H1 (cell line): Measurements from ENCODE around the gene WDR37. TPM values are rescaled to one million over a fixed set of nuclear protein-coding genes. Genes with fewer than 3 reads are reported as not detected.

Experiments
- CHD7 ChIP-seq: fragments of 300-600 bp; sonication (generic); IDR thresholded peaks from 2 replicates; pipeline ENCODE4 v1.7.1; 2012; ENCODE audit warnings: low read length, moderate library complexity, mild to moderate bottlenecking, inconsistent platforms; ENCODE audit not compliant: insufficient replicate concordance
- CTCF ChIP-seq, 3 experiments: IDR thresholded peaks; 1 replicate in 2 of 3; 2 replicates in 1 of 3; pipeline versions ENCODE4 v1.5.1 to v1.6.1; 2011; ENCODE audit warnings: low read length in 3 of 3, mild to moderate bottlenecking in 3 of 3, inconsistent platforms in 2 of 3, low read depth in 1 of 3, moderate library complexity in 1 of 3; ENCODE audit not compliant: insufficient read depth in 1 of 3; ENCODE audit errors: control extremely low read depth in 1 of 3
- EGR1 ChIP-seq: IDR thresholded peaks from 2 replicates; pipeline ENCODE4 v1.6.1; 2011; ENCODE audit warnings: low read depth, low read length, borderline replicate concordance
- EP300 ChIP-seq, 2 experiments: IDR thresholded peaks; 1 replicate in 1 of 2; 2 replicates in 1 of 2; pipeline ENCODE4 v1.6.1; 2011 to 2012; ENCODE audit warnings: low read depth in 2 of 2, low read length in 2 of 2, mild to moderate bottlenecking in 2 of 2, borderline replicate concordance in 1 of 2, inconsistent platforms in 1 of 2, moderate library complexity in 1 of 2
- NRF1 ChIP-seq: IDR thresholded peaks from 2 replicates; pipeline ENCODE4 v1.6.1; 2011; ENCODE audit warnings: mild to moderate bottlenecking, low read depth, low read length, improper control_type of control experiment
- ZNF274 ChIP-seq: IDR thresholded peaks from 2 replicates; pipeline ENCODE4 v1.7.0; 2012; ENCODE audit warnings: low read length, borderline replicate concordance; ENCODE audit errors: extremely low read depth
- polyA plus RNA-seq, 7 experiments: library from polyadenylated mRNA; depleted of rRNA in 3 of 7; stranded (reverse) in 5 of 7; unstranded in 2 of 7; fragments of >200 nt in 5 of 7; fragments of 200-250 nt in 2 of 7; gene quantifications; 1 replicate in 5 of 7; 2 replicates in 1 of 7; 4 replicates in 1 of 7; pipeline versions ENCODE4 v1.2.1 to v1.2.3, GENCODE V29; 2011 to 2013; ENCODE audit warnings: missing spikeins in 2 of 7, mixed read lengths in 2 of 7
- total RNA-seq: library from RNA; stranded (reverse); fragmentation: NEBNext Ultra II Directional; extraction: Animal tissue kit (Norgen Biotek cat#: 25700); gene quantifications from 2 replicates; pipeline ENCODE4 v1.2.1, GENCODE V29; 2021

Gene WDR37
- total and polyA plus RNA-seq, 2 of the 8 experiments (the other 6 are each of a cell fraction or from before 2014, with no cell fraction given), result 9.6 to 12.0 TPM

GRCh38 chr10:1074052-1074747 lies 18.0 kb downstream of the WDR37 start (continued):
- TF ChIP-seq CHD7, result no peak
- TF ChIP-seq EP300 (IDR thresholded peaks at IDR 0.05; ENCODE audit: borderline replicate concordance in 1 of 2, low read depth in 2 of 2, low read length in 2 of 2), result no peak
- no peak for TF ChIP-seq NRF1
- TF ChIP-seq CTCF (IDR thresholded peaks at IDR 0.05; ENCODE audit: control extremely low read depth in 1 of 3, insufficient read depth in 1 of 3, low read depth in 1 of 3, low read length in 3 of 3), result peak; percentile 2 to 34 (median 8); a peak in 3 of 4 replicates
- TF ChIP-seq EGR1, result no peak
- no peak for TF ChIP-seq ZNF274
